ENCODE measurements around the gene RASSF3. TPM values are rescaled to one million over a fixed set of nuclear protein-coding genes. Genes with fewer than 3 reads are reported as not detected.

Gene RASSF3, protein sequence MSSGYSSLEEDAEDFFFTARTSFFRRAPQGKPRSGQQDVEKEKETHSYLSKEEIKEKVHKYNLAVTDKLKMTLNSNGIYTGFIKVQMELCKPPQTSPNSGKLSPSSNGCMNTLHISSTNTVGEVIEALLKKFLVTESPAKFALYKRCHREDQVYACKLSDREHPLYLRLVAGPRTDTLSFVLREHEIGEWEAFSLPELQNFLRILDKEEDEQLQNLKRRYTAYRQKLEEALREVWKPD
- 158 TPM for total RNA-seq
- 10 to 100 TPM in 2 of 4 donors, 1 to 10 TPM in 2; 5.5 to 12.8 (median 8.0) TPM for polyA plus RNA-seq

DNA sequence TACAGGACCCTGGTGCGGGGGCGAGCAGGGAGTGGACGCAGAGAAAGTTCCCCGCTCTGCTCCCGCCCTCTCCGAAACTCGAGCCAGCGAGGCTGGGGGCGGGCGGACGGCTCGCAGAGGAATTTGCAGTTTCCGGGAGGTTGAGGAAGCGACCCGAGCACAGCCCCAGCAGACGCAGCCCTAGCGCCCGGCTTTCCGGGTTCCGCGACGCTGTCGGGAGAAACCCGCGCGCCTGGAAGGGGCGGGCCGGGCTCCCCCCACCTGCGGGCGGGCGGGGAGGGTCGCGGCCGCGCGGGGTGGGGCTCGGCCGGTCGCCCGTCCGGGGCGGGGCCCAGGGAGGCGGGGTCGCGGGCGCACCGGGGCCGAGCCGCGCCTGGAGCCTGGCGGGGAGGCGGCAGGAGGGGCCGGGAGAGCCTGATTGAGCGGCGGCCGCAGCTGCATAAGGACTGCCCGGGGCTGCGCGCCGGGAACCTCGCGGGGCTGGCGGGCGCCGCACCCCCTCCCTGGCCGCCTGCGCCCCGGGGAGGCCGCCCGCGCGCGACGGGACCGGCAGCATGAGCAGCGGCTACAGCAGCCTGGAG, at the start of gene RASSF3:
RASSF3 (plus strand) TSS at position 417 of the 581 bp plus-strand sequence; CDS start at position 555, 138 bp downstream.
- no peaks in the 10 kb centered on the region for H3K27me3 Mint-ChIP-seq
- H3K4me1 Mint-ChIP-seq: peaks cover 16 to 48% (median 30%) of the 10 kb centered on the region in 4 donors
- peak within 1 kb of the TSS; percentile 99 for H3K4me3 ChIP-seq (ENCODE audit: low read depth, low read length)
- H3K9me3 ChIP-seq (ENCODE audit: control insufficient read depth in 2 of 2, low read length in 2 of 2): no peaks in the 10 kb centered on the region
- H3K27ac ChIP-seq (ENCODE audit: insufficient read depth, low read length, poor library complexity, severe bottlenecking): peak within 1 kb of the TSS; percentile 85
- peaks cover 0 to 1% (median 0%) of the 10 kb centered on the region in 7 donors for H3K9me3 Mint-ChIP-seq
- H3K4me3 Mint-ChIP-seq: peak within 1 kb of the TSS; percentile 97 to 99 (median 99)
- peaks cover 12% of the 10 kb centered on the region for H3K36me3 ChIP-seq (ENCODE audit: control insufficient read depth, insufficient read depth, low read length)
- H3K36me3 Mint-ChIP-seq: peaks cover 23% of the 10 kb centered on the region
- H3K27me3 ChIP-seq (ENCODE audit: control insufficient read depth, insufficient read depth, low read length): no peaks in the 10 kb centered on the region
- H3K4me1 ChIP-seq (ENCODE audit: control insufficient read depth, insufficient read depth, low read length, poor library complexity, severe bottlenecking): peaks cover 43% of the 10 kb centered on the region
- peak within 1 kb of the TSS; percentile 90 to 99 (median 98) for H3K27ac Mint-ChIP-seq
- DNase-seq: peak; percentile 70 to 90 (median 80)
- peak; percentile 48 to 53 for ATAC-seq (ENCODE audit: low read depth in 2 of 2)

DNA sequence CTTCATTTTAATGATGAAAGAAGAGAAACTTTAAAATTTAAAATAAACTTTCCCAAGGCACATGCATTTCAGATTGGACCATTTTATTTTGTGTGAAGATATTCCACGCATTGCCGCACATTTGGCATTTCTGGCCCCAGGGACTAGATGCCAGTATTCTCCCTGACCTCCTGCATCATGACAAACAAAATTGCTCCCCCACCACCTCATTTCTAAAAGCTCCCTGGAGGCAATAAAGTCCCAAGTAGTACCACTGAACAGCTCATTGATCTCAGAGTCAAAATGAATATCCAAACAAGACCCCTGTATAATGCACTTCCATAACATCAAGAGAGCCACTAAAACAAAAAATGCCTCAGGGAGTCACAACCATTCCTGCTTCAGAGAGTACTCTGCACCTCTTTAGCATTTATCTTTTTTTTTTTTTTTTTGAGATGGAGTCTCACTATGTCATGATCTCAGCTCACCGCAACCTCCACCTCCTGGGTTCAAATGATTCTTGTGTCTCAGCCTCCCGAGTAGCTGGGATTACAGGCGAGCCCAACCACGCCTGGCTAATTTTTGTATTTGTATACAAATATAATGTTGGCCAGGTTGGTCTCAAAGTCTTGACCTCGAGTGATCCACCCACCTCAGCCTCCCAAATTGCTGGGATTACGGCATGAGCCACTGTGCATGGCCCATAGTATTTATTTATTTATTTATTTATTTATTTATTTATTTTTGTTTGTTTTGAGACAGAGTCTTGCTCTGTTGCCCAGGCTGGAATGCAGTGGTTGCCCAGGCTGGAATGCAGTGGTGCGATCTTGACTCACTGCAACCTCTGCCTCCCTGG, 48.8 kb upstream of the RASSF3 start:
- Mint-ChIP-seq H3K36me3 (no peaks in the 10 kb centered on the region), H3K4me3 (no peak overlapping the region), H3K27ac (peak overlapping the region in 1 of 3 donors; percentile 80), H3K27me3 (peaks cover 21% of the 10 kb centered on the region), H3K4me1 (peaks cover 0 to 14% (median 5%) of the 10 kb centered on the region in 4 donors), H3K9me3 (peaks cover 0 to 3% (median 0%) of the 10 kb centered on the region in 7 donors)
- H3K27me3 ChIP-seq (ENCODE audit: control insufficient read depth, insufficient read depth, low read length): no peaks in the 10 kb centered on the region
- no peaks in the 10 kb centered on the region for H3K9me3 ChIP-seq (ENCODE audit: control insufficient read depth in 2 of 2, low read length in 2 of 2)
- H3K36me3 ChIP-seq (ENCODE audit: control insufficient read depth, insufficient read depth, low read length): no peaks in the 10 kb centered on the region
- no peak overlapping the region for H3K27ac ChIP-seq (ENCODE audit: insufficient read depth, low read length, poor library complexity, severe bottlenecking)
- DNase-seq (no peak), ATAC-seq (ENCODE audit: low read depth in 2 of 2) (no peak)
- no peaks in the 10 kb centered on the region for H3K4me1 ChIP-seq (ENCODE audit: control insufficient read depth, insufficient read depth, low read length, poor library complexity, severe bottlenecking)
- H3K4me3 ChIP-seq (ENCODE audit: low read depth, low read length): no peak overlapping the region

DNA sequence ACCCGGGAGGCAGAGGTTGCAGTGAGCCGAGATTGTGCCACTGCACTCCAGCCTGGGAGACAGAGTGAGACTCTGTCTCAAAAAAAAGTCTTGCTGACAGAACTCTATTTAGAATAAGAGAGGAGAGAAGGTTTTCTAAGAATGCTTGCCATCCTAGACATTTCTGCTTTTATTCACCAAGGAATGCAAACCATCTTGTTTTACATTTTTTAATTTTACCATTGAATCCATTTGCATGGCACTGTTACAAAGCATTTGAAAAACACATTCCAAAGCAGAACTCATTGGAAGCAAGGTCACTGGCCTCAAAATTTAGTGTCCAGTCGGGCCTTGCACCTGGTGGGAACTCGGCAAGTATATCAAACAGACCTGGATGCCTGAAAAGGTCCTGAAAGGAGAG, 44.2 kb upstream of the RASSF3 start:
- peaks cover 12% of the 10 kb centered on the region for H3K27me3 Mint-ChIP-seq
- no peak overlapping the region for H3K27ac Mint-ChIP-seq
- H3K36me3 ChIP-seq (ENCODE audit: control insufficient read depth, insufficient read depth, low read length): no peaks in the 10 kb centered on the region

DNA sequence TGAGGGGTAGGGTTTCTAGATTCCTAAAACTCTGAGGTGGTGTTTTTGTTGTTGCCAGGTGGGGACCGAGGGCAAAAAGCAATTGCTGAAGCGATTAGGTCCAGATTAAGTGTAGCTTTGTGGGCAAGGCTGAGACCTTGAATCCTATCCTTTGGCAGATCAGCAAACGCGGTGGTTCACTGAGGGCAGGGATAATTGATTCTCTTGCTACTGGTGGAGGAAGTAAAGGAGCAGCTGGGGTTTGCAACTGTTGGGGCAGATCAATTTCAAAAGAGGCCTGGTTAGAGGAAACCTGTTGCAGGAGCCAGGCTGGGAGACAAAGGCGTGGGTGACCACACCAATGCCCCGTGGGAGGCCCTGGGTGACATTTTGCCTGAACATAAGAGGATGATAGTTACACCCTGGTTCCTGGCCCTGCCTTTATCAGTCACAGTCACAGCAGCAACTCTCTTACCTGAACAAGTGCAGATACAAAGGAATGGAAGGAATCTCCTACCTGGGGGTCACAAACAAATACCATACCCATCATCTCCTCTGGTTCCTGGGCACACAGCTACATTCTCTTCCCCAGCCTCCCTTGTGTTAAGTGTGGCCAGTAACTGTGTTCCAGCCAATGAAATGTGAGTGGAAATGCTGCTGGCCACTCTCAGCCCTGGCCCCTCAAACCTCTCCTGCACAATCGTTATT, 43.3 kb upstream of the RASSF3 start:
- H3K4me1 ChIP-seq (ENCODE audit: control insufficient read depth, insufficient read depth, low read length, poor library complexity, severe bottlenecking): peaks cover 3% of the 10 kb centered on the region
- Mint-ChIP-seq H3K27me3 (peaks cover 7% of the 10 kb centered on the region), H3K36me3 (no peaks in the 10 kb centered on the region), H3K4me3 (no peak overlapping the region), H3K27ac (peak overlapping the region in 2 of 3 donors; percentile 49 to 55), H3K9me3 (peaks cover 0 to 3% (median 0%) of the 10 kb centered on the region in 7 donors), H3K4me1 (peaks cover 0 to 46% (median 21%) of the 10 kb centered on the region in 4 donors)
- ATAC-seq (ENCODE audit: low read depth in 2 of 2): no peak
- no peaks in the 10 kb centered on the region for H3K27me3 ChIP-seq (ENCODE audit: control insufficient read depth, insufficient read depth, low read length)
- H3K9me3 ChIP-seq (ENCODE audit: control insufficient read depth in 2 of 2, low read length in 2 of 2): no peaks in the 10 kb centered on the region
- no peaks in the 10 kb centered on the region for H3K36me3 ChIP-seq (ENCODE audit: control insufficient read depth, insufficient read depth, low read length)
- no peak overlapping the region for H3K4me3 ChIP-seq (ENCODE audit: low read depth, low read length)
- no peak for DNase-seq
- no peak overlapping the region for H3K27ac ChIP-seq (ENCODE audit: insufficient read depth, low read length, poor library complexity, severe bottlenecking)

More for the DNA sequence above, 44.2 kb upstream of the RASSF3 start:
- H3K9me3 Mint-ChIP-seq: peaks cover 0 to 3% (median 0%) of the 10 kb centered on the region in 7 donors
- no peak overlapping the region for H3K27ac ChIP-seq (ENCODE audit: insufficient read depth, low read length, poor library complexity, severe bottlenecking)
- no peaks in the 10 kb centered on the region for H3K9me3 ChIP-seq (ENCODE audit: control insufficient read depth in 2 of 2, low read length in 2 of 2)
- peaks cover 0 to 40% (median 22%) of the 10 kb centered on the region in 4 donors for H3K4me1 Mint-ChIP-seq
- H3K36me3 Mint-ChIP-seq: no peaks in the 10 kb centered on the region
- no peaks in the 10 kb centered on the region for H3K27me3 ChIP-seq (ENCODE audit: control insufficient read depth, insufficient read depth, low read length)
- no peak overlapping the region for H3K4me3 ChIP-seq (ENCODE audit: low read depth, low read length)
- no peak overlapping the region for H3K4me3 Mint-ChIP-seq
- peaks cover 3% of the 10 kb centered on the region for H3K4me1 ChIP-seq (ENCODE audit: control insufficient read depth, insufficient read depth, low read length, poor library complexity, severe bottlenecking)
- DNase-seq (no peak), ATAC-seq (ENCODE audit: low read depth in 2 of 2) (no peak)

DNA sequence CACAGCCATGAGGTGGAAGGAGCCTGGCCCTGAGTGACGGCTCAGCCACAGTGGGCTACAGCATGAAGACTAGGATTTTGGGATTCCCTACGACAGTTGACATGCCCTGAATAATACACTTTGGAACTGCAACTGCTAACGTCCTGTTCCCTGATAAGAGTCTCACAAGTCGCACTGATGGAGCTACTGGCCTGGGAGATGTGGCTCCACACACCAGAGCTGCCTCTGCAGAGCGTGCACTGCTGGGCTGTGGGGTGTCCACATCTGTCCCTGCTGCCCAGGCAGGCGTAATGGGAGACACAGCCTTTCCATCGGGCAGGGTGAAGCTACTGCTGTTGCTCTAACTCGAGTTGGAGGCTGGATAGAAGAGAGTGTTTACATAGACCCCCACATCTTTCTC, 42.7 kb upstream of the RASSF3 start:
- H3K27ac Mint-ChIP-seq: peak overlapping the region in 1 of 3 donors; percentile 49
- Histone ChIP-seq H3K27me3 (ENCODE audit: control insufficient read depth, insufficient read depth, low read length) (no peaks in the 10 kb centered on the region), H3K36me3 (ENCODE audit: control insufficient read depth, insufficient read depth, low read length) (no peaks in the 10 kb centered on the region), H3K9me3 (ENCODE audit: control insufficient read depth in 2 of 2, low read length in 2 of 2) (no peaks in the 10 kb centered on the region), H3K27ac (ENCODE audit: insufficient read depth, low read length, poor library complexity, severe bottlenecking) (no peak overlapping the region), H3K4me3 (ENCODE audit: low read depth, low read length) (no peak overlapping the region), H3K4me1 (ENCODE audit: control insufficient read depth, insufficient read depth, low read length, poor library complexity, severe bottlenecking) (peaks cover 3% of the 10 kb centered on the region)
- no peak for DNase-seq
- no peak overlapping the region for H3K4me3 Mint-ChIP-seq
- peaks cover 7% of the 10 kb centered on the region for H3K27me3 Mint-ChIP-seq
- peaks cover 0 to 3% (median 0%) of the 10 kb centered on the region in 7 donors for H3K9me3 Mint-ChIP-seq
- ATAC-seq (ENCODE audit: low read depth in 2 of 2): no peak
- peaks cover 0 to 46% (median 21%) of the 10 kb centered on the region in 4 donors for H3K4me1 Mint-ChIP-seq
- no peaks in the 10 kb centered on the region for H3K36me3 Mint-ChIP-seq

DNA sequence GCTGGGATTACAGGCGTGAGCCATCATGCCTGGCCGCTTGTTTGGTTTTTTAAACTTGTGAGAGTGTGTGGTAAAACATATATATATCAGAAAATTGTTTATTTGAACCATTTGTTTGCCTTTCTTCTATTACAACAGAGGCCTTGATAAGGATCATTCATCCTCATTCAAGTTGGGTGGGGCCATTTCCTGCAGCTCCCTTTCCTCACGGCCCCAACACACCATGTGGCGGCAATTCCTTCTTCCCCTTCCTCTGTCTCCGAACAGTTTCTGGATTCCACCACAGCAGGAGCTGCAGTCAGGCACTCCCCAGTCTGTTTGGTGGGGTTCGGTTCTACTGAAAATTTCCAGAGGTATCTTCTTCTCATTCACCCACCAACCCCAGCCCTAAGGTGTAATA, 42.0 kb upstream of the RASSF3 start:
- H3K9me3 Mint-ChIP-seq: peaks cover 0 to 3% (median 0%) of the 10 kb centered on the region in 7 donors
- H3K4me1 Mint-ChIP-seq: peaks cover 0 to 46% (median 21%) of the 10 kb centered on the region in 4 donors
- H3K4me3 Mint-ChIP-seq: peak overlapping the region in 1 of 4 donors; percentile 19
- no peaks in the 10 kb centered on the region for H3K27me3 ChIP-seq (ENCODE audit: control insufficient read depth, insufficient read depth, low read length)
- H3K27ac Mint-ChIP-seq: peak overlapping the region; percentile 24 to 87 (median 81)
- peaks cover 7% of the 10 kb centered on the region for H3K27me3 Mint-ChIP-seq
- H3K36me3 ChIP-seq (ENCODE audit: control insufficient read depth, insufficient read depth, low read length): no peaks in the 10 kb centered on the region
- H3K36me3 Mint-ChIP-seq: no peaks in the 10 kb centered on the region
- H3K4me1 ChIP-seq (ENCODE audit: control insufficient read depth, insufficient read depth, low read length, poor library complexity, severe bottlenecking): peaks cover 3% of the 10 kb centered on the region
- H3K4me3 ChIP-seq (ENCODE audit: low read depth, low read length): no peak overlapping the region
- no peaks in the 10 kb centered on the region for H3K9me3 ChIP-seq (ENCODE audit: control insufficient read depth in 2 of 2, low read length in 2 of 2)
- no peak for ATAC-seq (ENCODE audit: low read depth in 2 of 2)
- no peak for DNase-seq
- H3K27ac ChIP-seq (ENCODE audit: insufficient read depth, low read length, poor library complexity, severe bottlenecking): no peak overlapping the region
